ENCODE data around the gene TMED1.

The TMED1 gene

DNA sequence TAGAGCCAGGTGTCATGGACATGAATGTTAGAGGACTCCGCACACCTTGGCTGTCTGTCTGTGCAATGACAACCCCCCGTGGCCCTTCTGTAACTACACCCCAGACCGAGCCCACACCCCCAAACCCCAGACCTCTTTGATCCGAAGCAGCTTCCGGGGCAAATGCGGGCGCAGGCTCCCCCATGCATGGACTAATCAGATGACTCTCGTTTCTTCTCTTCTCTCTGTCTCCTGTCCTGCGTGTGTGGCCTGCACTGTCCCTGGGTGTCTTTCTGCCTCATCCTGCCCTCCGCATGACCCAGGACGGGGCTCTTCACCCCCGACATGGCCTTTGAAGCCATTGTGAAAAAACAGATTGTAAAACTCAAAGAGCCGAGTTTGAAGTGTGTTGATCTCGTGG lies 38.9 kb downstream of the TMED1 start:
- no peak overlapping the region for H3K4me3 ChIP-seq (replicated peaks; ENCODE audit: low read depth, low read length)
- no peak for DNase-seq (ENCODE audit: extremely low read depth, low read depth)
- TF ChIP-seq, protein P1, sequence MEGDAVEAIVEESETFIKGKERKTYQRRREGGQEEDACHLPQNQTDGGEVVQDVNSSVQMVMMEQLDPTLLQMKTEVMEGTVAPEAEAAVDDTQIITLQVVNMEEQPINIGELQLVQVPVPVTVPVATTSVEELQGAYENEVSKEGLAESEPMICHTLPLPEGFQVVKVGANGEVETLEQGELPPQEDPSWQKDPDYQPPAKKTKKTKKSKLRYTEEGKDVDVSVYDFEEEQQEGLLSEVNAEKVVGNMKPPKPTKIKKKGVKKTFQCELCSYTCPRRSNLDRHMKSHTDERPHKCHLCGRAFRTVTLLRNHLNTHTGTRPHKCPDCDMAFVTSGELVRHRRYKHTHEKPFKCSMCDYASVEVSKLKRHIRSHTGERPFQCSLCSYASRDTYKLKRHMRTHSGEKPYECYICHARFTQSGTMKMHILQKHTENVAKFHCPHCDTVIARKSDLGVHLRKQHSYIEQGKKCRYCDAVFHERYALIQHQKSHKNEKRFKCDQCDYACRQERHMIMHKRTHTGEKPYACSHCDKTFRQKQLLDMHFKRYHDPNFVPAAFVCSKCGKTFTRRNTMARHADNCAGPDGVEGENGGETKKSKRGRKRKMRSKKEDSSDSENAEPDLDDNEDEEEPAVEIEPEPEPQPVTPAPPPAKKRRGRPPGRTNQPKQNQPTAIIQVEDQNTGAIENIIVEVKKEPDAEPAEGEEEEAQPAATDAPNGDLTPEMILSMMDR (IDR thresholded peaks at IDR 0.05; ENCODE audit: low read depth, low read length, missing control alignments): no peak

DNA sequence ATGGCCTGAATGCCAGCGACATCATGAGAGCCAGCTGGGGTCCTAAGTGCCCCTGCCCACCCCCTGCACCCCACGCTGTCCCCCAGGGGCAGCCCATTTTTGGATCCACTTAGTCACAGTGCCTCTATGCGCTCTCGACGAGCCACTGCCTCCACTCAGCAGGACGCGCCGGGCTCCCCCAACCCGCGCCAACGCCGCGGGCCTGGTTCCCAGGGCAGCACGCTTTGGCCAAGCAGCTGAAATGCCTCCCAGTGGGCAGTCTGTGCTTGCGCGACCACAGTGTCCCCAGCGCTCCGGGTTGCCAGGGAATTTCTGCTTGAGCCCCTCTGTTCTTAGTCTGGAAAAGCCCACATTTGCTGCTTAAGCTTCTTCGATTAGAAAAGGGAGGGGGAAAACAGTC lies 39.4 kb downstream of the TMED1 start:
- TF ChIP-seq, protein P1 (IDR thresholded peaks at IDR 0.05; ENCODE audit: low read depth, low read length, missing control alignments): no peak
- H3K4me3 ChIP-seq (replicated peaks; ENCODE audit: low read depth, low read length): no peak overlapping the region
- no peak for DNase-seq (ENCODE audit: extremely low read depth, low read depth)

DNA sequence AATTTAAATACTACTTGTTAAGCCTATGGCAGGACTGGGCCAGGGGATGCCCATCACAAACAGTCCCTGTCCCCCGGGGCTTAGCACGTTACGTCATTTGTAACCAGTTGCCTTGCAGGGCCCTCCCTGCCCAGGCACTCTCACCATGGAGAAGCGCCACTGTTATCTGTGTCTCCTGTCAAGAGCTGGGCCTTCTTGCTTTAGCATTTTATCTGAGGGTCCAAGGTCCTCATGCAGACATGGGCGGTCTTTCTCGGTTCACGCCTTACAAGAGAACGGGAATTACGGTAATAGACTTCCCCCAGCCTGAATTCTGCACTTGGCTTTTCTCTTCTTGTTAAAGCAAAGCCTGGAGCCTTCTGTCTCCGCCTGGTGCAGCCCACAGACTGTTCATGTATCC lies 46.1 kb downstream of the TMED1 start:
- no peak overlapping the region for H3K4me3 ChIP-seq (replicated peaks; ENCODE audit: low read depth, low read length)
- TF ChIP-seq, protein P1 (IDR thresholded peaks at IDR 0.05; ENCODE audit: low read depth, low read length, missing control alignments): no peak
- DNase-seq (ENCODE audit: extremely low read depth, low read depth): no peak

DNA sequence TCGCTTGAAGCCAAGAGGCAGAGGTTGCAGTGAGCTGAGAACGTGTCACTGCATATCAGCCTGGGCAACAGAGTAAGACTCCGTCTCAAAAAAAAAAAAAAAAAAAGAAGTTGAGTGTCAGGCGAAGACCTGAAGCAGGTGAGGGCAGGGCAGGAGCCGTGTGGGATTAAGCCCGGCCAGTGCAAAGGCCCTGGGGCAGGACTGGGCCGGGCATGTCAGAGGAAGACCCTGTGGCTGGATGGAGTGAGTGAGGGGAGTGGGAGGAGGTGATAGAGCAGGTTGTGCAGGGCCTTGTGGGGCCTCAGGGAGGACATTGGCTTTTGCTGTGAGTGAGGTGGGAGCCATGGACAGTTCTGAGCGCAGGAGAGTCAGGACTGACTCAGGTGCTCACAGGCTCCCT lies 47.9 kb downstream of the TMED1 start:
- no peak for DNase-seq (ENCODE audit: extremely low read depth, low read depth)
- TF ChIP-seq, protein P1 (IDR thresholded peaks at IDR 0.05; ENCODE audit: low read depth, low read length, missing control alignments): no peak

DNA sequence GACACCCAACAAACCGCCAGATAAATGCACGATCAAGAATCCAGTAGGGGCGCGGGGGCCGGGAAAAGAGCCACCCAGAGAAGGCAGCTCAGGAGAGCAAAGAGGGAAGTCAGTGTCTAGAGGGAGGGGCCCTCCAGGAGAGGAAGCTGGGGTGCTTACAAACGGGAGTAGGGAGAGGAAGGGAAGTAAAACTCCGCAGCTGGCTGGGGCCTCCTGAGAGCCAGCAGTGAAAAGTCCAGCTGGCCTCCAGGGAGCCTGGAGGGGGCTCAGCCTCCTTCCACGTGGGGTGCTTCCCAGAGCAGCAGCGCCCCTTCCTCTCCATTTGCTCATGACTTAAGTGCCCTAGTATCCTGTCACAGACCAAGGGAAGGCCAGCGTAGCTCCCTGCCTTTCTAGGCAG lies 51.8 kb downstream of the TMED1 start:
- TF ChIP-seq, protein P1 (IDR thresholded peaks at IDR 0.05; ENCODE audit: low read depth, low read length, missing control alignments): no peak
- H3K4me3 ChIP-seq (replicated peaks; ENCODE audit: low read depth, low read length): no peak overlapping the region
- no peak for DNase-seq (ENCODE audit: extremely low read depth, low read depth)

More for the DNA sequence above, 47.9 kb downstream of the TMED1 start:
- H3K4me3 ChIP-seq (replicated peaks; ENCODE audit: low read depth, low read length): no peak overlapping the region

DNA sequence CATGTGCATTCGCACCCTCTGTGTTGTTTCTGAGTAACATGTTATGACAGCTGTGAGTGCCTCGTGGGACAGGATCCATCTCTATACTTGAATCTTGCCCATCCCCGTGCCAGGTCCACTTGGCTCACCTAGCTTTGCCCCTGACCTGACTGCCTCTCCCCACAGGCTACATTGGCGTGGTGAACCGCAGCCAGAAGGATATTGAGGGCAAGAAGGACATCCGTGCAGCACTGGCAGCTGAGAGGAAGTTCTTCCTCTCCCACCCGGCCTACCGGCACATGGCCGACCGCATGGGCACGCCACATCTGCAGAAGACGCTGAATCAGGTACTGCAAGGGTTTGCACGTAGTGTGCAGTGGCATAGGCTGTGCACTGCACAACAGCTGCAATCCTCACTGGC lies 53.2 kb downstream of the TMED1 start:
- DNase-seq (ENCODE audit: extremely low read depth, low read depth): no peak
- TF ChIP-seq, protein P1 (IDR thresholded peaks at IDR 0.05; ENCODE audit: low read depth, low read length, missing control alignments): no peak
- no peak overlapping the region for H3K4me3 ChIP-seq (replicated peaks; ENCODE audit: low read depth, low read length)

All from HFF-Myc (cell line).